Measurements from ENCODE around the gene DDX10. TPM values are rescaled to one million over a fixed set of nuclear protein-coding genes. Genes with fewer than 3 reads are reported as not detected.

The DDX10 gene
- total and polyA plus RNA-seq, 2 of the 8 experiments (the other 6 are each of a cell fraction or from before 2014, with no cell fraction given), result 49.2 to 52.2 TPM

DNA sequence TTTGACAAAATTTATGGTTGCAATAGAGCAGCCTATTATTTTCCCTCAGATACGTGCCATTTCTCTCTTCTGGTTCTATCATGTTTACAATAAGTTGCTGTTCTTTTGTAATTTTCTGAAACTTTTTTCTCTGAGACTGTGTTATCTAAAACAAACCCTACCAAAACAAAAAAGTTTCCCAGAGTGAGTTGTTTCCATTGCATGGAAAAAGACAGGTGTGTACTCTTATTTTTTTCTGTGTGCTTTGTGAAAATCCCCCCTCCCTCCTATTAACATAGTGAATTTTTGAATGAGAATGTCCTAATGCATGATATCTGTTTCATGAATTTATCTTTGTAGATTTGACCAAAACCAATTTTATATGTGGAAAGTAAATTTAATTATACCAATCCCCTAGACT, 137.6 kb downstream of the DDX10 start:
- H2BK120ac ChIP-seq (replicated peaks; ENCODE audit: low read depth, low read length), result no peak overlapping the region
- H3K4me3 ChIP-seq (ENCODE audit: extremely low read depth in 1 of 4, insufficient read depth in 2 of 4, low read depth in 3 of 4, low read length in 4 of 4), result no peak overlapping the region
- H3K4me2 ChIP-seq (ENCODE audit: insufficient read depth in 1 of 2, low read depth in 2 of 2, low read length in 2 of 2), result no peak overlapping the region
- H2BK15ac ChIP-seq (ENCODE audit: low read length), result no peak overlapping the region
- no peak overlapping the region for H4K8ac ChIP-seq (ENCODE audit: extremely low read depth, insufficient read depth, low read length)
- no peak overlapping the region for H3K27ac ChIP-seq (ENCODE audit: low read depth, low read length)
- H3K27me3 ChIP-seq (replicated peaks in 1 of 4; ENCODE audit: control insufficient read depth in 3 of 4, extremely low read depth in 1 of 4, insufficient read depth in 3 of 4, low read length in 3 of 4), result no peaks in the 10 kb centered on the region
- no peak overlapping the region for H2AFZ ChIP-seq (ENCODE audit: low read length)
- H4K20me1 ChIP-seq (replicated peaks in 1 of 2; ENCODE audit: control insufficient read depth in 1 of 2, insufficient read depth in 2 of 2, low read length in 2 of 2), result peaks cover 0 to 2% of the 10 kb centered on the region in 2 experiments
- H3K36me3 ChIP-seq (ENCODE audit: control insufficient read depth in 2 of 4, insufficient read depth in 4 of 4, low read length in 3 of 4), result no peaks in the 10 kb centered on the region
- H3K4ac ChIP-seq (replicated peaks; ENCODE audit: insufficient read length, low read depth, low read length), result no peak overlapping the region
- H3K23ac ChIP-seq (ENCODE audit: insufficient read length), result no peak overlapping the region
- no peak overlapping the region for H2BK20ac ChIP-seq (ENCODE audit: low read length)
- no peak overlapping the region for H2BK12ac ChIP-seq (ENCODE audit: low read depth, low read length)
- H3K4me1 ChIP-seq (replicated peaks in 1 of 4; ENCODE audit: control insufficient read depth in 3 of 4, insufficient read depth in 4 of 4, low read length in 3 of 4), result peaks cover 0 to 3% (median 0%) of the 10 kb centered on the region in 4 experiments; a peak in 1 of 7 replicates
- H2BK5ac ChIP-seq (ENCODE audit: low read depth, low read length), result no peak overlapping the region
- ChIA-PET CTCF (ENCODE audit: partially characterized antibody) (interaction anchor here (0.6 to 0.8 kb wide), 3 partner anchors 16 to 499 kb away, joined by 3 to 4 read pairs (median 4); no protein-coding TSS in a partner anchor), POLR2A (ENCODE audit: partially characterized antibody) (no interaction called here)
- H4K5ac ChIP-seq (ENCODE audit: insufficient read length, low read depth, low read length), result no peak overlapping the region
- H2AK5ac ChIP-seq (ENCODE audit: low read depth, low read length), result no peak overlapping the region
- H3K9ac ChIP-seq (replicated peaks in 1 of 4; ENCODE audit: extremely low read depth in 1 of 4, low read depth in 3 of 4, low read length in 3 of 4), result no peak overlapping the region
- H3K14ac ChIP-seq (ENCODE audit: insufficient read length), result no peak overlapping the region
- no peak overlapping the region for H3K18ac ChIP-seq (ENCODE audit: extremely low read depth, low read length)
- no peaks in the 10 kb centered on the region for H3K23me2 ChIP-seq (ENCODE audit: low read depth, low read length)
- FAIRE-seq (no peak), DNase-seq (ENCODE audit: low read depth in 1 of 2, low spot score in 2 of 2) (no peak)
- no peak overlapping the region for H3K56ac ChIP-seq (replicated peaks; ENCODE audit: insufficient read length, low read depth, low read length)
- no peaks in the 10 kb centered on the region for H3K9me3 ChIP-seq (ENCODE audit: insufficient read depth in 2 of 2, low read depth in 1 of 2, low read length in 1 of 2)
- TF ChIP-seq, protein P1, sequence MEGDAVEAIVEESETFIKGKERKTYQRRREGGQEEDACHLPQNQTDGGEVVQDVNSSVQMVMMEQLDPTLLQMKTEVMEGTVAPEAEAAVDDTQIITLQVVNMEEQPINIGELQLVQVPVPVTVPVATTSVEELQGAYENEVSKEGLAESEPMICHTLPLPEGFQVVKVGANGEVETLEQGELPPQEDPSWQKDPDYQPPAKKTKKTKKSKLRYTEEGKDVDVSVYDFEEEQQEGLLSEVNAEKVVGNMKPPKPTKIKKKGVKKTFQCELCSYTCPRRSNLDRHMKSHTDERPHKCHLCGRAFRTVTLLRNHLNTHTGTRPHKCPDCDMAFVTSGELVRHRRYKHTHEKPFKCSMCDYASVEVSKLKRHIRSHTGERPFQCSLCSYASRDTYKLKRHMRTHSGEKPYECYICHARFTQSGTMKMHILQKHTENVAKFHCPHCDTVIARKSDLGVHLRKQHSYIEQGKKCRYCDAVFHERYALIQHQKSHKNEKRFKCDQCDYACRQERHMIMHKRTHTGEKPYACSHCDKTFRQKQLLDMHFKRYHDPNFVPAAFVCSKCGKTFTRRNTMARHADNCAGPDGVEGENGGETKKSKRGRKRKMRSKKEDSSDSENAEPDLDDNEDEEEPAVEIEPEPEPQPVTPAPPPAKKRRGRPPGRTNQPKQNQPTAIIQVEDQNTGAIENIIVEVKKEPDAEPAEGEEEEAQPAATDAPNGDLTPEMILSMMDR (IDR thresholded peaks at IDR 0.05; ENCODE audit: control extremely low read depth in 1 of 3, insufficient read depth in 1 of 3, low read depth in 1 of 3, low read length in 3 of 3), result no peak
- TF ChIP-seq RFX5 (IDR thresholded peaks at IDR 0.05; ENCODE audit: borderline replicate concordance, low read depth, low read length) (no peak), SIX5 (IDR thresholded peaks at IDR 0.05; ENCODE audit: low read depth, low read length) (no peak), SP4 (IDR thresholded peaks at IDR 0.05; ENCODE audit: low read length) (no peak), EP300 (IDR thresholded peaks at IDR 0.05; ENCODE audit: borderline replicate concordance in 1 of 2, low read depth in 2 of 2, low read length in 2 of 2) (no peak), ASH2L (IDR thresholded peaks at IDR 0.05; ENCODE audit: low read length) (no peak)
- WGBS, 2 experiments (ENCODE audit: extremely low coverage in 1 of 2, insufficient coverage in 1 of 2, insufficient read length in 1 of 2, insufficient replicate concordance in 2 of 2, low coverage in 1 of 2, low lambda C conversion rate in 2 of 2, missing lambda C conversion rate in 1 of 2), result 90% methylated on average over 1 of the region's 1 CpG; no CpG with 5 or more reads in 1 of the 2 experiments
- peaks cover 0 to 16% of the 10 kb centered on the region in 2 experiments; a peak in 2 of 4 replicates for H3K79me2 ChIP-seq (ENCODE audit: control insufficient read depth in 1 of 2, insufficient read depth in 2 of 2, low read length in 2 of 2)
- no peak overlapping the region for H4K91ac ChIP-seq (replicated peaks; ENCODE audit: insufficient read length, low read length)
- H3K79me1 ChIP-seq (ENCODE audit: low read depth, low read length), result no peaks in the 10 kb centered on the region; the same call in 1 of the 2 replicates

All from H1 (cell line).